ENCODE results near the gene PKNOX2. TPM values are rescaled to one million over a fixed set of nuclear protein-coding genes. Genes with fewer than 3 reads are reported as not detected.

Gene PKNOX2
- total RNA-seq, 4 donors from 2014 or later = 1.2 to 5.7 (median 2.2) TPM

- no CpG with 5 or more reads among the region's 10 CpGs for WGBS, 2 donors (ENCODE audit: low coverage in 1 of 2)
- H3K9me3 ChIP-seq = no peaks in the 10 kb centered on the region
- ATAC-seq = no peak
- no peak overlapping the region for H3K4me3 ChIP-seq
- TF ChIP-seq, protein P1, sequence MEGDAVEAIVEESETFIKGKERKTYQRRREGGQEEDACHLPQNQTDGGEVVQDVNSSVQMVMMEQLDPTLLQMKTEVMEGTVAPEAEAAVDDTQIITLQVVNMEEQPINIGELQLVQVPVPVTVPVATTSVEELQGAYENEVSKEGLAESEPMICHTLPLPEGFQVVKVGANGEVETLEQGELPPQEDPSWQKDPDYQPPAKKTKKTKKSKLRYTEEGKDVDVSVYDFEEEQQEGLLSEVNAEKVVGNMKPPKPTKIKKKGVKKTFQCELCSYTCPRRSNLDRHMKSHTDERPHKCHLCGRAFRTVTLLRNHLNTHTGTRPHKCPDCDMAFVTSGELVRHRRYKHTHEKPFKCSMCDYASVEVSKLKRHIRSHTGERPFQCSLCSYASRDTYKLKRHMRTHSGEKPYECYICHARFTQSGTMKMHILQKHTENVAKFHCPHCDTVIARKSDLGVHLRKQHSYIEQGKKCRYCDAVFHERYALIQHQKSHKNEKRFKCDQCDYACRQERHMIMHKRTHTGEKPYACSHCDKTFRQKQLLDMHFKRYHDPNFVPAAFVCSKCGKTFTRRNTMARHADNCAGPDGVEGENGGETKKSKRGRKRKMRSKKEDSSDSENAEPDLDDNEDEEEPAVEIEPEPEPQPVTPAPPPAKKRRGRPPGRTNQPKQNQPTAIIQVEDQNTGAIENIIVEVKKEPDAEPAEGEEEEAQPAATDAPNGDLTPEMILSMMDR (IDR thresholded peaks at IDR 0.05) = no peak
- TF ChIP-seq EP300 (IDR thresholded peaks at IDR 0.05) (no peak), POLR2A (IDR thresholded peaks at IDR 0.05) (no peak), POLR2AphosphoS5 (IDR thresholded peaks at IDR 0.05) (no peak)
- H3K27me3 ChIP-seq = no peaks in the 10 kb centered on the region
- H3K4me1 ChIP-seq = no peaks in the 10 kb centered on the region
- no peak overlapping the region for H3K27ac ChIP-seq
- no peaks in the 10 kb centered on the region for H3K36me3 ChIP-seq
Measured at GRCh38 chr11:125272821-125273220, 108.3 kb downstream of the PKNOX2 start.

- Histone ChIP-seq H3K27ac (no peak overlapping the region), H3K27me3 (no peaks in the 10 kb centered on the region), H3K4me3 (no peak overlapping the region), H3K36me3 (no peaks in the 10 kb centered on the region), H3K9me3 (no peaks in the 10 kb centered on the region), H3K4me1 (no peaks in the 10 kb centered on the region)
- no peak for TF ChIP-seq EP300 (IDR thresholded peaks at IDR 0.05)
- TF ChIP-seq, protein P1 (IDR thresholded peaks at IDR 0.05) = no peak
- TF ChIP-seq POLR2A (IDR thresholded peaks at IDR 0.05) = no peak
- no peak for TF ChIP-seq POLR2AphosphoS5 (IDR thresholded peaks at IDR 0.05)
- no peak for ATAC-seq
- 92 to 94% methylated on average over 1 to 4 of the region's 5 CpGs for WGBS, 2 donors (ENCODE audit: low coverage in 1 of 2)
Measured at GRCh38 chr11:125273519-125274000, 109.0 kb downstream of the PKNOX2 start.

DNA sequence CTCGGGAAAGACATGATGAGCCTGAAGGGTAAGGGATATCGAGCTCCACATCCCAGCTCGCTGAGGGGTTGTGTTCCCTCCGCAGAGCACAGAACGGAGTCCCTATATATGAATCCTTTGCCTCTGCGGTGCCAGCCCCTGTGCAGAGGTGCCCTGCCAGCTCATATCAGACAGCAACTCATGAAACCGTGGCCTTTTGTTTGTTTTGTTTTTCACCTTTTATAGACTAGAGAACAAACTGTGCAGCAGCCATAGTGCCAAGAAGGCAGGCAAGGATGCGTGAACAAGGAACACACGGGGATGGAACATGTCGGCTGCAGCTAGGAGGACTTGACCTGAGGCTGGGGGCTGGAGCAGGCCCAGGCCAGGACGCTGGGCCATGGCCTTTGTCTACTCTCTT is 109.8 kb downstream of the PKNOX2 start:
- ATAC-seq = no peak
- no peak overlapping the region for H3K27ac ChIP-seq
- TF ChIP-seq EP300 (IDR thresholded peaks at IDR 0.05) = no peak
- no peak for TF ChIP-seq POLR2A (IDR thresholded peaks at IDR 0.05)
- TF ChIP-seq, protein P1 (IDR thresholded peaks at IDR 0.05) = no peak
- no peak for TF ChIP-seq POLR2AphosphoS5 (IDR thresholded peaks at IDR 0.05)
- no peaks in the 10 kb centered on the region for H3K27me3 ChIP-seq
- H3K36me3 ChIP-seq = no peaks in the 10 kb centered on the region
- no peaks in the 10 kb centered on the region for H3K9me3 ChIP-seq
- WGBS, 2 donors (ENCODE audit: low coverage in 1 of 2) = 87 to 100% methylated on average over 3 to 6 of the region's 11 CpGs
- H3K4me3 ChIP-seq = no peak overlapping the region
- no peaks in the 10 kb centered on the region for H3K4me1 ChIP-seq

- Histone ChIP-seq H3K27me3 (no peaks in the 10 kb centered on the region), H3K4me1 (no peaks in the 10 kb centered on the region), H3K9me3 (no peaks in the 10 kb centered on the region), H3K4me3 (no peak overlapping the region), H3K27ac (no peak overlapping the region), H3K36me3 (no peaks in the 10 kb centered on the region)
- no peak for TF ChIP-seq POLR2A (IDR thresholded peaks at IDR 0.05)
- no peak for ATAC-seq
- WGBS, 2 donors (ENCODE audit: low coverage in 1 of 2) = 92 to 97% methylated on average over 3 to 4 of the region's 4 CpGs
Measured at GRCh38 chr11:125274774-125275173, 110.2 kb downstream of the PKNOX2 start.

DNA sequence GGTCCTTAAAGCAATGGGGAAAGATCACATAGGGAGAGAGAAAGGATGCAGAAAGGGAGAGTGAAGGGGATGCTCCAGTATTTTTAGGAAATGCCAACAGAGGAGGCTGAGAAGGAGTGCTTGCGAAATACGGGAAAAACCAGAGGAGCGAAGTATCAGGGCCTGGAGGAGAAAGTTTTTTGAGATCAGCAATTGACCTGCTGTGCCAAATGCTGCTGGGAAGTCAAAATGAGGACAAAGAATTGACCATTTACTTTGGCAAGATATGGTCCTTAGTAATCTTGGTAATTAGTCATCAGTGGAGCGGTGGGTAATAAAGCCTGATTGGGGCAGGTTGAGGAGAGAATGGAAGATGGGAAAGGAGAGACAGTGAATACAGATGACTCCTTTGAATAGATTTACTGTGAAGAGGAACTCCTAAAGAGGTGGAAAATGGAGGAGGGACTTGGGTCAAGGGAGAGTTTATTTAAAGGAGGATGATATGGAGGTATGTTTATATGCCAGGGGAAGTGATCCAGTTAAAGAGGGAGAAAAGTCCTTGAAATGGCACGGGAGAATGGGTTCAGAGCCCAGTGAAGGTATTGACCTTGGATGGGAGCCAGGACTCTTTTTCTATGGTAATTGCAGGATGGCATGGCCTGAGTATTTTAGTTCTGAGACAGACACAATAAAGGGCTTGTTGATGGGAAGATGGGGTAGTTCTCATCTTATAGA is 111.5 kb downstream of the PKNOX2 start:
- TF ChIP-seq EP300 (IDR thresholded peaks at IDR 0.05) (no peak), POLR2AphosphoS5 (IDR thresholded peaks at IDR 0.05) (no peak), POLR2A (IDR thresholded peaks at IDR 0.05) (no peak)
- TF ChIP-seq, protein P1 (IDR thresholded peaks at IDR 0.05) = no peak
- Histone ChIP-seq H3K9me3 (no peaks in the 10 kb centered on the region), H3K27me3 (no peaks in the 10 kb centered on the region), H3K27ac (no peak overlapping the region), H3K4me1 (no peaks in the 10 kb centered on the region), H3K4me3 (no peak overlapping the region), H3K36me3 (no peaks in the 10 kb centered on the region)
- no peak for ATAC-seq
- WGBS, 2 donors (ENCODE audit: low coverage in 1 of 2) = 57 to 73% methylated on average over 5 of the region's 5 CpGs

All from gastroesophageal sphincter (tissue), 4 donors.